ENCODE measurements around the gene MCM3.
A peak's percentile ranks its signal among the peaks of the same experiment; 100 is the strongest.

The MCM3 gene

DNA sequence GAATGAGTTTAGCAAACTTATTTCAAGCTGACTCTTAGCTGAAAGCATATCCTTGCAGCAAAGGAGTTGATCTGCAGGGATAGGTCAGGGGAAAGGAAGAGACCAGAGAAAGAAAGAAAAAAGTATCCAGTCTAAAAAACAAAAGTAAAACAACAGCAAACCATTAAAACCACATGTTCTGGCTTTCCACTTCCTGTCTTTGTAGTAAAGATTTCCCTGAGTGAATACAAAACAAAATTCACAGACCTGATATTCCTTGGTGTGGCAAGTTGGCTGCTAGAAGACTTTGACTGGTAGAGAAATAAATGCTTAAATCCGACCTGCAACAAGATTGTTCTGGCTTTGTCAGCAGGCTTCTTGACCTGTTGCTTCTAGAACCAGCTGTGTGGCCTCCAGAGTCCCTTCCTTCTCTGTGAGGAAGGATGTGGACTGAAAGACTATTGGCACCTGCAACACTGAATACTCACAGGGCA, 23.4 kb upstream of the MCM3 start:
- no peaks in the 10 kb centered on the region for H3K9me3 Mint-ChIP-seq
- peak overlapping the region; percentile 67 for H3K27ac Mint-ChIP-seq
- peaks cover 67% of the 10 kb centered on the region for H3K4me1 Mint-ChIP-seq (ENCODE audit: low read depth)
- H3K36me3 Mint-ChIP-seq (ENCODE audit: low read depth): no peaks in the 10 kb centered on the region
- peak overlapping the region; percentile 65 for H3K4me3 Mint-ChIP-seq
- H3K27me3 Mint-ChIP-seq: no peaks in the 10 kb centered on the region

DNA sequence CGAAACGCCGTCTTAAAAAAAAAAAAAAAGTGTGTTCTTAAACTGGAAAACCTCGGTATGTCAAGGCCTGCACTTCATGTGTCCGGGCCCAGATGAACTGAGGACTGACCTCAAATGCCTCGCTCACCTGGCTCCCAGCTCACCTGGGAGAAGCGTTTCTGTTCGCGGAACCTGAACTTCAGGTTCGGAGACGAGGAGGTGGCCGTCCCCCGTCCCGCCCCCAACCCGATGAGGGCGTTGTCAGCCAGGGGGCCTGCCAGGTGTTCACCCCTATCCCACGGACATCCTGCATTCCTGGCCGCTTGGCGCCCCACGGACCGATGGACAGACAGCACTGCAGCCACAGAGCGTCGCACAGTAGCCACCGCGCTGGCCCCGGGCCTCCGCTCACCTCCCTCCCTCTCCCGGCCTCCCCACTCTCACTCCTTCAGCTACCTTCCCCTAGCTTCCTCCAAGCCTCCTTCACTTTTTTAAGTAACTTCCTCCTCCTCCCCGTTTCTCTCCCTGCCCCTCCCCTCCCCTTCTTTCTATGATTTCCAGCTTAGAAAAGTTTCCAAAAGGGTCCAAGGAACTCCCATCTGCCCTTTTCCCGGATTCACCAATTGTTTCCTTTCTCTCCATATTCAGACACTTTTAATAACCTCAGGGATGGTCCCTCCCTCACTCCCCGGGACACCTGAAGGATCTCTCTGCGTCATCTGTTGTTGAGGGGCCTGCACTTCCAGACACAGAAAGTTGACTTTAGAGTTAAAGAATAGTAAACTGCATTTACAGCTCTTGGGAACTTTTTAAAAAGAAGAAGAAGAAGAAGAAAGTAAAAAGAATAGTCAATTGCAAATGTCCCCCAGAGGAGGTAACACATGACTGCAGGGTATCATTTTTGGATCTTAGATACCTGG, 22.7 kb upstream of the MCM3 start:
- H3K36me3 Mint-ChIP-seq (ENCODE audit: low read depth): no peaks in the 10 kb centered on the region
- H3K4me3 Mint-ChIP-seq: peak overlapping the region; percentile 65
- no peaks in the 10 kb centered on the region for H3K27me3 Mint-ChIP-seq
- H3K27ac Mint-ChIP-seq: peak overlapping the region; percentile 67
- peaks cover 70% of the 10 kb centered on the region for H3K4me1 Mint-ChIP-seq (ENCODE audit: low read depth)
- no peaks in the 10 kb centered on the region for H3K9me3 Mint-ChIP-seq

DNA sequence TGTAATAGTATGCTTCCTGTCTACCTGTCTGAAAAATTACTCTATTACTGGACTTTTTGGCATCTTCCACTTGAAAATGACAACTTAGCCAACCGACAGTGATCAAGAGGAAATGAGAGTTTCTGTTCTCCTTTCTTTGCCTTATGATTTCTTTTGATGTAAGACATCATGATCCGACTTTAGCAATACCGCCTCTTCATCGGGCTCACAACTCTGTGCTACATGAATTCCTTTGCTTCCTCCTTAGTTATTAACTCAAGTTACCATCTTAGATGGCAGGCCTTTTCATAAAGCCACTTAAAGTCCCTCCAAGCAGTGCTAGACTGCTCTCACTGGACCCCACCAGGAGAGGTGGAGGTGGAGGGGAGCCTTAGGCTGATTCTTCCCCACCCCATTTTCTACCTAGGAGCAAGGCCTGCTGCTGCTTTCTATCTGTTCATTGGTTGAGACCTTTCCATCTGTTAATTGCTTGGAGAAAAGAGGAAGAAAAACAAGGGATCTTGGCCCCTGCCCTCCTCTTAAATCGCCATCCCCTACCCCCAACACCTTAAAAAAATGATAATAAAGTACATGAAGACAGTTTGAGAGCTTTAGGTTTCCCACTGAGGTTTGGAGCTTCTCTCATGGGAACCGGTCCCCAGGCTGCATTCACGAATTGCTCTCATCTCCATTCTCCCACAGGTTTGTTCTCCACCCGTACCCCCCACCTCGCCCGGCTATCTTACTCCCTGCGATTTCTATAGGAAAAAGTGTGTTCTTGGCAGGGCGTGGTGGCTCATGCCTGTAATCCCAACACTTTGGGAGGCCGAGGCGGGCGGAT, 21.6 kb upstream of the MCM3 start:
- Mint-ChIP-seq H3K4me1 (ENCODE audit: low read depth) (peaks cover 75% of the 10 kb centered on the region), H3K27me3 (no peaks in the 10 kb centered on the region), H3K9me3 (peaks cover 1% of the 10 kb centered on the region), H3K36me3 (ENCODE audit: low read depth) (no peaks in the 10 kb centered on the region), H3K4me3 (peak overlapping the region; percentile 74), H3K27ac (peak overlapping the region; percentile 81)

- Mint-ChIP-seq H3K36me3 (ENCODE audit: low read depth) (no peaks in the 10 kb centered on the region), H3K27me3 (no peaks in the 10 kb centered on the region), H3K27ac (peak overlapping the region; percentile 81), H3K4me1 (ENCODE audit: low read depth) (peaks cover 78% of the 10 kb centered on the region), H3K4me3 (peak overlapping the region; percentile 74), H3K9me3 (peaks cover 4% of the 10 kb centered on the region)
Observed at GRCh38 chr6:52305411-52305810, 20.9 kb upstream of the MCM3 start.

GRCh38 chr6:52304983-52305390, 20.4 kb upstream of the MCM3 start:
- H3K4me1 Mint-ChIP-seq (ENCODE audit: low read depth): peaks cover 76% of the 10 kb centered on the region
- no peaks in the 10 kb centered on the region for H3K36me3 Mint-ChIP-seq (ENCODE audit: low read depth)
- peak overlapping the region; percentile 74 for H3K4me3 Mint-ChIP-seq
- no peaks in the 10 kb centered on the region for H3K27me3 Mint-ChIP-seq
- H3K9me3 Mint-ChIP-seq: peaks cover 4% of the 10 kb centered on the region
- H3K27ac Mint-ChIP-seq: peak overlapping the region; percentile 81

DNA sequence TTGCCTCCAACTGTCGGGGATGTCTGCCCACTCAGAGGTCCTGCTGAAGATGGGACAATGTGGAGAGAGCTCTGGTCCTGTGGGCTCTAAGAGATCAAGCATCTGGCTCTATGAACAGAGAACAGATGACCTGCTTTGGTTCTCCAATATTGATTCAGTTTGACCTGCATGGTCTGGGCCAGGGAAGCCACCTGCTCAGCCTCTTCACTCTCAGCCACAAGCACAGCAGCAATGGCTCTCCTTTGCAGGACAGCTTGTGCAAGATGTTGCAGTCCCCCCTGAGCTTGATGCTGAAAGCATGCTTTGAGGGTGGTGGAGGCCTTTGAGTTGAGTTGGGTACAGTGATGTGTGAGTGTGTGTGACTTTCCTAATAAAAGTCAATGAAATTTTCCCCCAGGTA, 18.6 kb upstream of the MCM3 start:
- no peaks in the 10 kb centered on the region for H3K36me3 Mint-ChIP-seq (ENCODE audit: low read depth)
- peak overlapping the region; percentile 66 for H3K27ac Mint-ChIP-seq
- peaks cover 4% of the 10 kb centered on the region for H3K9me3 Mint-ChIP-seq
- H3K4me3 Mint-ChIP-seq: no peak overlapping the region
- peaks cover 70% of the 10 kb centered on the region for H3K4me1 Mint-ChIP-seq (ENCODE audit: low read depth)
- H3K27me3 Mint-ChIP-seq: no peaks in the 10 kb centered on the region

DNA sequence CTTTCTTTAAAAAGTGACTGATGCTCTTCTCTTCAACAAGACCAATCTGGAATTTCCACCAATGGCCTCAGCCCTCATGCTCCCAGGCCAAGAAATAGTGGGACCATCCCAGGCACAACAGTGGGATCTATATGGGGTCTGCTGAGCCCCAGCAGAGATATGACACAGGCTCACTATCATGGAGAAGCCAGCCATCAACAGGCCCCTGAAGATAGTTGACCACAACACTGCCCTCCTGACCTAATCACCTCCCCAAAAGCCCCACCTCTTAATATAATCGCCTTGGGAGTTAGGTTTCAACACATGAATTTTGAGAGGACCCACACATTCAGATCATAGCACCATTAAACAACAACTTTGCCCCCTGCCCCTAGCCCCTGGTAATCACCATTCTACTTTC, 16.8 kb upstream of the MCM3 start:
- peaks cover 4% of the 10 kb centered on the region for H3K9me3 Mint-ChIP-seq
- H3K27ac Mint-ChIP-seq: peak overlapping the region; percentile 50
- no peaks in the 10 kb centered on the region for H3K27me3 Mint-ChIP-seq
- H3K36me3 Mint-ChIP-seq (ENCODE audit: low read depth): no peaks in the 10 kb centered on the region
- H3K4me1 Mint-ChIP-seq (ENCODE audit: low read depth): peaks cover 71% of the 10 kb centered on the region
- H3K4me3 Mint-ChIP-seq: no peak overlapping the region

DNA sequence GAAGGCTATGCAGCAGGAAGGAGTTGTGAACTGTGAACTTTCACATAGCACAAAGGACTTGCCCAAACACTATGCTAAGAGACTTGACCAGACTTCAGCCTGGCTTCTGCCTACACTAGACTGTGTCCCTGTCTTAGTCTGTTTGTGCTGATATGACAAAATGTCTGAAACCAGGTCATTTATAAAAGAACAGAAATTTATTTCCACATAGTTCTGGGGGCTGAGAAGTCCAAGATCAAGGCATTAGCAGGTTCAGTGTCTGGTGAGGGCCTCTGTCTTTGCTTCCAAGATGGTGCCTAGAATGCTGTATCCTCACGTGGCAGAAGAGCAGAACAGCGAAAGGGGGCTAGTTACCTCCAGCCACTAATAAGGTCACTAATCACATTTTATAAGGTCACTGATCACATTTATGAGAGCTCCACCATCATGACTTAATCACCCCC, 16.0 kb upstream of the MCM3 start:
- Mint-ChIP-seq H3K27me3 (no peaks in the 10 kb centered on the region), H3K36me3 (ENCODE audit: low read depth) (no peaks in the 10 kb centered on the region), H3K27ac (peak overlapping the region; percentile 50), H3K4me3 (no peak overlapping the region), H3K9me3 (peaks cover 4% of the 10 kb centered on the region), H3K4me1 (ENCODE audit: low read depth) (peaks cover 71% of the 10 kb centered on the region)

GRCh38 chr6:52299653-52300052, 15.1 kb upstream of the MCM3 start:
- Mint-ChIP-seq H3K4me3 (no peak overlapping the region), H3K27ac (peak overlapping the region; percentile 18), H3K9me3 (peaks cover 4% of the 10 kb centered on the region), H3K4me1 (ENCODE audit: low read depth) (peaks cover 67% of the 10 kb centered on the region), H3K36me3 (ENCODE audit: low read depth) (no peaks in the 10 kb centered on the region), H3K27me3 (no peaks in the 10 kb centered on the region)

DNA sequence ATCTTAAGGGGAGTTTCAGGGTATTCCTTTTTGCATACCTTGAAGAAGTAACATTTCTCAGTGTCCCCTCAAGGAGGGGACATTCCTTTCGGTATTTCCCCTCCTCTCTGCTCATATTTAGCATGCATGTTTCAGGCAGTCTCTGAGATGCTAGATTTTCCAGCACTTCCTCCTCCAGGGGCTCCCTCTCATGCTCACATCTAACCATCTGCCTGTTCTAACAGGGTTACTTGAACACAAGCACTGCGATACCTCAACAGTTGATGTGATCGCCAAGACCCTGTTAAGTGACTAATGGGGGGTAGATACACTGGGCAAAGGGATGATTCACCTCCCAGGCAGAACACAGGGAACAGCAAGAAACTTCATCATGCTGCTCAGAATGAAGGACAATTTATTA, 12.9 kb upstream of the MCM3 start:
- Mint-ChIP-seq H3K4me3 (peak overlapping the region; percentile 65), H3K36me3 (ENCODE audit: low read depth) (no peaks in the 10 kb centered on the region), H3K4me1 (ENCODE audit: low read depth) (peaks cover 53% of the 10 kb centered on the region), H3K9me3 (peaks cover 4% of the 10 kb centered on the region), H3K27ac (peak overlapping the region; percentile 96), H3K27me3 (no peaks in the 10 kb centered on the region)

DNA sequence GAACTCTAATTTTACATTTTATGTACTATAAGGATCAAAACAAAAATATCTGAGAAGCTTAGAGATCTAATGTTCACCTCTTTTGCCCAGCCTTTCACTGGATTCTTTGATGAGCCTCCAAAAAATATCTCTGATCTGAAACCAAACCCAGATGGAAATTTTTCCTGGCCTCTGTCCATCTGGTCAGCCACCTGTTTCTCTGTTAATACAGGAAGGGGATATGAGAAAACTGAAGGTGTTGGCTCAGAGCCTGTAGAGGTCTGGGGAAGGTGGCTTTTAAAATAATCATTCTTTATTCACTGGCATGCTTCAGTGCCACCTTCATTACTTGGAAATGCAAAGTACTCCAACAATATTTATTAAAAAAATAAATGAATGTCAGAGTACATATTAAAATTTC, 8.5 kb upstream of the MCM3 start:
- Mint-ChIP-seq H3K36me3 (ENCODE audit: low read depth) (no peaks in the 10 kb centered on the region), H3K27ac (no peak overlapping the region), H3K4me1 (ENCODE audit: low read depth) (peaks cover 42% of the 10 kb centered on the region), H3K9me3 (no peaks in the 10 kb centered on the region), H3K27me3 (no peaks in the 10 kb centered on the region), H3K4me3 (no peak overlapping the region)

GRCh38 chr6:52288841-52289240, 4.3 kb upstream of the MCM3 start:
- Mint-ChIP-seq H3K4me3 (no peak overlapping the region), H3K36me3 (ENCODE audit: low read depth) (peaks cover 3% of the 10 kb centered on the region), H3K9me3 (no peaks in the 10 kb centered on the region), H3K27me3 (no peaks in the 10 kb centered on the region), H3K4me1 (ENCODE audit: low read depth) (peaks cover 17% of the 10 kb centered on the region), H3K27ac (no peak overlapping the region)

GRCh38 chr6:52288216-52288615, 3.7 kb upstream of the MCM3 start:
- Mint-ChIP-seq H3K27ac (no peak overlapping the region), H3K36me3 (ENCODE audit: low read depth) (peaks cover 10% of the 10 kb centered on the region), H3K9me3 (no peaks in the 10 kb centered on the region), H3K4me1 (ENCODE audit: low read depth) (peaks cover 22% of the 10 kb centered on the region), H3K27me3 (no peaks in the 10 kb centered on the region), H3K4me3 (no peak overlapping the region)

GRCh38 chr6:52286798-52287432, 2.4 kb upstream of the MCM3 start:
- Mint-ChIP-seq H3K4me1 (ENCODE audit: low read depth) (peaks cover 30% of the 10 kb centered on the region), H3K9me3 (no peaks in the 10 kb centered on the region), H3K27ac (no peak overlapping the region), H3K4me3 (no peak overlapping the region), H3K27me3 (no peaks in the 10 kb centered on the region), H3K36me3 (ENCODE audit: low read depth) (peaks cover 23% of the 10 kb centered on the region)
